ENCODE data around the gene KRT72.

The KRT72 gene

GRCh38 chr12:52629281-52630007, 28.2 kb upstream of the KRT72 start:
- no peak for DNase-seq

- no peak for DNase-seq
These were observed 27.6 kb upstream of the KRT72 start for GRCh38 chr12:52628841-52629240.

GRCh38 chr12:52628111-52628507, 26.8 kb upstream of the KRT72 start:
- no peak for DNase-seq

- no peak for DNase-seq
These were observed 26.3 kb upstream of the KRT72 start for GRCh38 chr12:52627395-52628110.

GRCh38 chr12:52622349-52622748, 21.1 kb upstream of the KRT72 start:
- no peak for DNase-seq

GRCh38 chr12:52618866-52619265, 17.6 kb upstream of the KRT72 start:
- DNase-seq: no peak

GRCh38 chr12:52618216-52618615, 17.0 kb upstream of the KRT72 start, which contains the start of gene KRT73:
Gene KRT73 (minus strand): TSS chr12:52618559. CDS start chr12:52618524, 35 bp downstream.
- no peak for DNase-seq

GRCh38 chr12:52617403-52617785, 16.1 kb upstream of the KRT72 start:
- no peak for DNase-seq

- no peak for DNase-seq
These were observed 15.6 kb upstream of the KRT72 start for GRCh38 chr12:52616680-52617402.

- no peak for DNase-seq
These were observed 14.6 kb upstream of the KRT72 start for GRCh38 chr12:52615912-52616311.

GRCh38 chr12:52615208-52615868, 14.1 kb upstream of the KRT72 start:
- DNase-seq: no peak

GRCh38 chr12:52614381-52615207, 13.3 kb upstream of the KRT72 start:
- DNase-seq: no peak

GRCh38 chr12:52613384-52614030, 12.2 kb upstream of the KRT72 start:
- DNase-seq: no peak

GRCh38 chr12:52612431-52613383, 11.4 kb upstream of the KRT72 start:
- DNase-seq: no peak

- DNase-seq: no peak
These were observed 9.8 kb upstream of the KRT72 start for GRCh38 chr12:52611080-52611468.

- DNase-seq: no peak
These were observed 7.8 kb upstream of the KRT72 start for GRCh38 chr12:52608826-52609630.

- DNase-seq: no peak
These were observed 6.9 kb upstream of the KRT72 start for GRCh38 chr12:52608161-52608560.

- DNase-seq: no peak
These were observed 6.1 kb upstream of the KRT72 start for GRCh38 chr12:52607314-52607713.

GRCh38 chr12:52606581-52607218, 5.4 kb upstream of the KRT72 start:
- no peak for DNase-seq

Measured in activated effector memory CD4-positive, alpha-beta T cell treated with Interleukin-2 at 50 U/mL for 16 hours (primary cell).